Measurements from ENCODE around the gene ABI1. TPM values are rescaled to one million over a fixed set of nuclear protein-coding genes. Genes with fewer than 3 reads are reported as not detected.

Gene ABI1
- total and polyA plus RNA-seq, 2 of the 13 experiments (the other 11 are each of a cell fraction or from before 2014, with no cell fraction given) = 20.9 to 22.9 TPM

- no peak for TF ChIP-seq ZBTB40 (IDR thresholded peaks at IDR 0.05)
- TF ChIP-seq ZBTB40 (CRISPR knock-in tag; IDR thresholded peaks at IDR 0.05) = no peak
- TF ChIP-seq RXRA (CRISPR knock-in tag; IDR thresholded peaks at IDR 0.05) = no peak
- no peak for TF ChIP-seq RFX1 (IDR thresholded peaks at IDR 0.05)
- no peak for TF ChIP-seq HNRNPLL (IDR thresholded peaks at IDR 0.05; ENCODE audit: low read depth, low read length, poor library complexity, severe bottlenecking)
Observed at GRCh38 chr10:26735435-26735834, 125.3 kb downstream of the ABI1 start (continued).
